Left ventricle myocardium inferior (tissue), 1 donor: Measurements from ENCODE around the gene SIPA1. TPM values are rescaled to one million over a fixed set of nuclear protein-coding genes. Genes with fewer than 3 reads are reported as not detected.

ENCODE experiments used
- DNase-seq: peaks from one replicate; pipeline ENCODE4 v3.0.0-alpha.2; 2020
- H3K27ac ChIP-seq: fragments of 200-600 bp; replicated peaks from 2 replicates; pipeline ENCODE4 v1.8.0; 2021
- H3K27me3 ChIP-seq: fragments of 200-600 bp; 2 replicates; pipeline ENCODE4 v1.8.0; 2021; ENCODE audit warnings: low read depth
- H3K36me3 ChIP-seq: fragments of 200-600 bp; 2 replicates; pipeline ENCODE4 v1.8.0; 2021
- H3K4me1 ChIP-seq: fragments of 200-600 bp; 2 replicates; pipeline ENCODE4 v1.8.0; 2021
- H3K4me3 ChIP-seq: fragments of 200-600 bp; 2 replicates; pipeline ENCODE4 v1.8.0; 2021; ENCODE audit warnings: mild to moderate bottlenecking, moderate library complexity
- H3K9me3 ChIP-seq: fragments of 200-600 bp; replicated peaks from 2 replicates; pipeline ENCODE4 v1.8.0; 2021
- intact Hi-C: fragments of 100-400 bp; cut with micrococcal nuclease; formaldehyde crosslinking; loops from one replicate; pipeline ENCODE4 v1.11.0; 2022
- total RNA-seq: library from RNA; stranded (reverse); fragmentation: NEBNext Ultra II Directional; extraction: Animal tissue kit (Norgen Biotek cat#: 25700); gene quantifications from one replicate; pipeline ENCODE4 v1.2.1, GENCODE V29; 2021
- TF ChIP-seq, protein P1 (sequence below): fragments of 200-600 bp; IDR thresholded peaks from 2 replicates; pipeline ENCODE4 v1.8.0; 2021; ENCODE audit warnings: antibody characterized with exemption, mild to moderate bottlenecking, borderline replicate concordance
- donor health status: DM: no; HTN: yes; CAD: no; lungs with severe emphysema.

SIPA1 gene
- total RNA-seq, 1 donor from 2014 or later, result 21.0 TPM

GRCh38 chr11:65618763-65619162, 19.1 kb upstream of the SIPA1 start:
- TF ChIP-seq, protein P1, sequence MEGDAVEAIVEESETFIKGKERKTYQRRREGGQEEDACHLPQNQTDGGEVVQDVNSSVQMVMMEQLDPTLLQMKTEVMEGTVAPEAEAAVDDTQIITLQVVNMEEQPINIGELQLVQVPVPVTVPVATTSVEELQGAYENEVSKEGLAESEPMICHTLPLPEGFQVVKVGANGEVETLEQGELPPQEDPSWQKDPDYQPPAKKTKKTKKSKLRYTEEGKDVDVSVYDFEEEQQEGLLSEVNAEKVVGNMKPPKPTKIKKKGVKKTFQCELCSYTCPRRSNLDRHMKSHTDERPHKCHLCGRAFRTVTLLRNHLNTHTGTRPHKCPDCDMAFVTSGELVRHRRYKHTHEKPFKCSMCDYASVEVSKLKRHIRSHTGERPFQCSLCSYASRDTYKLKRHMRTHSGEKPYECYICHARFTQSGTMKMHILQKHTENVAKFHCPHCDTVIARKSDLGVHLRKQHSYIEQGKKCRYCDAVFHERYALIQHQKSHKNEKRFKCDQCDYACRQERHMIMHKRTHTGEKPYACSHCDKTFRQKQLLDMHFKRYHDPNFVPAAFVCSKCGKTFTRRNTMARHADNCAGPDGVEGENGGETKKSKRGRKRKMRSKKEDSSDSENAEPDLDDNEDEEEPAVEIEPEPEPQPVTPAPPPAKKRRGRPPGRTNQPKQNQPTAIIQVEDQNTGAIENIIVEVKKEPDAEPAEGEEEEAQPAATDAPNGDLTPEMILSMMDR, result no peak
- H3K9me3 ChIP-seq, result no peaks in the 10 kb centered on the region
- H3K4me3 ChIP-seq, result no peak overlapping the region
- H3K4me1 ChIP-seq, result peaks cover 33% of the 10 kb centered on the region
- H3K27me3 ChIP-seq, result no peaks in the 10 kb centered on the region
- no peak for DNase-seq
- peaks cover 65% of the 10 kb centered on the region for H3K36me3 ChIP-seq
- intact Hi-C loops, result no loop called here
- no peak overlapping the region for H3K27ac ChIP-seq

DNA sequence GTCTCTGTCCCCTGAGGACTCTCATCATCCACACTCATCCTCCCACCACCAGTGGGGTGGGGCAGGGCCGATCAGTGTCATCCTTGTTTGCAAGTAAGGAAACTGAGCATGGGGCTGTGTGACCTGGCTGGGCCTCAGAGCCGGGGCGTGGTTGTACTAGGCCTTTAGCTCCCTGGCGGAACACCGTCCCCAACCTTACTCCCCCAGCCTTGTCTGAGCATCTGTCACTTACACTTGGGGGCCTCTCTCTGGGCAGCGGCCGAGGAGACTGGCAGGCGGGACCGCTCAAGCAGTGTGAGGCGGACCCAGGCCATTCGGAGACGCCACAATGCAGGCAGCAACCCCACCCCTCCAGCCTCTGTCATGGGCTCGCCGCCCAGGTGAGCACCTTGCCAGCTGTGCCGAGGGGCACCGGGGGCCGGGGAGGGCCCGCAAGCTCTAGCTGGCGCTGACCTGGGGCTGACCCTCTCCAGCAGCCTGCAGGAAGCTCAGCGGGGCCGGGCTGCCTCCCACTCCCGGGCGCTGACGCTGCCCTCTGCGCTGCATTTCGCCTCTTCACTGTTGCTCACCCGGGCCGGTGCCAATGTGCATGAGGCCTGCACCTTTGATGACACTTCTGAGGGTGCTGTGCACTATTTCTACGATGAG, 18.5 kb upstream of the SIPA1 start:
- no peak for DNase-seq
- Histone ChIP-seq H3K4me1 (peaks cover 28% of the 10 kb centered on the region), H3K36me3 (peaks cover 72% of the 10 kb centered on the region), H3K4me3 (no peak overlapping the region), H3K9me3 (no peaks in the 10 kb centered on the region), H3K27me3 (no peaks in the 10 kb centered on the region), H3K27ac (no peak overlapping the region)
- TF ChIP-seq, protein P1, result no peak
- intact Hi-C loops, result no loop called here

- Histone ChIP-seq H3K36me3 (peaks cover 84% of the 10 kb centered on the region), H3K4me1 (peaks cover 23% of the 10 kb centered on the region), H3K27ac (no peak overlapping the region), H3K4me3 (no peak overlapping the region), H3K9me3 (no peaks in the 10 kb centered on the region), H3K27me3 (no peaks in the 10 kb centered on the region)
- TF ChIP-seq, protein P1, result no peak
- DNase-seq, result no peak
- intact Hi-C loops, result loop anchor here (5.0 kb wide), 1 partner anchor 357 kb away; no protein-coding TSS in a partner anchor
Observed at GRCh38 chr11:65620666-65621065, 17.2 kb upstream of the SIPA1 start.

DNA sequence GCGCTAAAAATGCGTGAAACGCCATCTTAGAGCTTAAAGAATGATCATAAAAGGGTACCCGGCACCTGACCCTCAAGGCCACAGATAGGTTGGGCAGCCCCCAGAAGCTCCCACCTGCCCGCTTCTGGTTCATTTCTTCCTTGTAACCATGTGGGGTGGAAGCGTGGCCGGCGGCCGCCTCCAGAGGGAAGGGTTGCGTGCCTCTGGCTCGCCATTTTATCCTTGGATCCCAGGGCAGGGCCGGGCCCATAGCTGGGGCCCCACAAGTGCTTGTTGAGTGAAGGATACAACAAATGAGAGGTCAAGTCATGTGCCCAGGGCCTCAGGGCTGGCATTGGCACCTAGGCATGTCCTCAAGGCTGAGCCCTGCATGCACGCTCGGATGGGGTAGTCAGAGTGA, 16.4 kb upstream of the SIPA1 start:
- H3K27me3 ChIP-seq, result no peaks in the 10 kb centered on the region
- H3K27ac ChIP-seq, result no peak overlapping the region
- H3K36me3 ChIP-seq, result peaks cover 90% of the 10 kb centered on the region
- intact Hi-C loops, result loop anchor here (5.0 kb wide), 1 partner anchor 356 kb away; no protein-coding TSS in a partner anchor
- no peak for DNase-seq
- no peaks in the 10 kb centered on the region for H3K9me3 ChIP-seq
- peaks cover 23% of the 10 kb centered on the region for H3K4me1 ChIP-seq
- no peak overlapping the region for H3K4me3 ChIP-seq
- TF ChIP-seq, protein P1, result no peak

DNA sequence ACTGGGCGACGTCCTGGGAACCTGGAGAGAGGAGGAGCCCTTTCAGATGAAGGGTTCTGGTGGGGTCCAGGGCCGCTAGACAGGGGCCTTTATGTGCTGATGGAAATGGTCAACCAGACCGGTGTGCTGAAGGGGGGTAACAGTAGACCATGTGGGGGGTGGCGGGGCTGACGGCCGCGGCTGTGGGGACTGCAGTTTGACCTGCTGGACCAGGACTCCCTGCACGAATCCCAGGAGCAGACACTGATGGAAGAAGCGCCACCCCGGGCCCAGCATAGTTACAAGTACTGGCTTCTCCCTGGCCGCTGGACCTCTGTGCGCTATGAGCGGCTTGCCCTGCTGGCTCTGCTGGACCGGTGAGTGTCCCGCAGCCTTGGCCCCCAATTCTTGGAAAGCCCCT, 15.9 kb upstream of the SIPA1 start:
- no peak overlapping the region for H3K4me3 ChIP-seq
- DNase-seq, result no peak
- no peak overlapping the region for H3K27ac ChIP-seq
- TF ChIP-seq, protein P1, result no peak
- intact Hi-C loops, result loop anchor here (5.0 kb wide), 1 partner anchor 355 kb away; no protein-coding TSS in a partner anchor
- H3K27me3 ChIP-seq, result no peaks in the 10 kb centered on the region
- H3K4me1 ChIP-seq, result peaks cover 20% of the 10 kb centered on the region
- peaks cover 96% of the 10 kb centered on the region for H3K36me3 ChIP-seq
- H3K9me3 ChIP-seq, result no peaks in the 10 kb centered on the region
